ENCODE results near the gene RGP1.

GRCh38 chr9:35713578-35713977, 35.5 kb upstream of the RGP1 start:
- TF ChIP-seq ZNF449 (CRISPR knock-in tag; IDR thresholded peaks at IDR 0.05) (no peak), ATF2 (CRISPR knock-in tag; IDR thresholded peaks at IDR 0.05) (no peak), EP300 (IDR thresholded peaks at IDR 0.05; ENCODE audit: low read length) (no peak), CREM (IDR thresholded peaks at IDR 0.05; ENCODE audit: low read depth) (no peak), ZNF639 (CRISPR knock-in tag; conservative IDR thresholded peaks at IDR 0.05 in 1 of 2, IDR thresholded peaks at IDR 0.05 in 1 of 2) (no peak)
